DMS53 (cell line): ENCODE measurements around the gene SOX21.

Source experiments
- DNase-seq: peaks from one replicate; lab custom pipeline; 2025; lab: John Stamatoyannopoulos, UW

The SOX21 gene

DNA sequence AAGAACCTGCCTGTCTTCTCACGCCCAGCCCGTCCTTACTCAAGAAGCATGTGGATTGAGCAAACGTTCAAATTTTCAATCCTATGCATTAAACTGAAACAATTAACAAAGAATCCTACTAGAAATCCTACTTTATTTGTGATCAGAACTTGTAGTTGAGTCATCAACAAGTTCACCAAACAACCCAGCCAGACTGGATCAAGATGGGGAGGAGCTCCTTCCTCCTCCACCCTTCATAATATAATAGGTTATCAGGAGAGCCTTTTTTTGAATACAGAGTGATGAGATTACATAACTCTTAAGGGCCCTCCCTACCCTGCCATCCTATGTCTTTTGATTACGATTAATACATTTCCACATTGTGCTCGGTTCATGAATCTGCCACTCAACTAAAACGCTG is 32.7 kb downstream of the SOX21 start:
- DNase-seq: no peak

GRCh38 chr13:94678845-94679244 is 33.5 kb downstream of the SOX21 start:
- DNase-seq: no peak

DNA sequence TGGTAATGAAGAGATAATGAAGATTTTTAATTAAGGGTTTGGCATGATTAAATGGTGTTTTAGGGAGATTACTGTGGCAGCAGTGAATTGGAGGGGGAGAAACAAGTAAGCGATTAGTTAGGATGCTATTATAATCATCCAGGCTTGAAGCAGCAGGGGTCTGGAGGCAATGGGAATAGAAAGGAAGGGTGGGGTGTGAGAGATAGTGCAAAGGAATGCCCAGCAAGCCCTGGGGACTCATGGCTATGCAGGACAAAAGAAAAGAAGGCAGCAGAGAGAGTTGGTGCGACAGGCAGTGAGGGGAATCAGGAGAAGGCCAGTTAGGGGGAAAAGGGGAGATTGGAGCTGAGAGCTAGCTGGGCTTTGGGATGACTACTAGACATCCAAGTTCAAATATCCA is 34.5 kb downstream of the SOX21 start:
- no peak for DNase-seq

DNA sequence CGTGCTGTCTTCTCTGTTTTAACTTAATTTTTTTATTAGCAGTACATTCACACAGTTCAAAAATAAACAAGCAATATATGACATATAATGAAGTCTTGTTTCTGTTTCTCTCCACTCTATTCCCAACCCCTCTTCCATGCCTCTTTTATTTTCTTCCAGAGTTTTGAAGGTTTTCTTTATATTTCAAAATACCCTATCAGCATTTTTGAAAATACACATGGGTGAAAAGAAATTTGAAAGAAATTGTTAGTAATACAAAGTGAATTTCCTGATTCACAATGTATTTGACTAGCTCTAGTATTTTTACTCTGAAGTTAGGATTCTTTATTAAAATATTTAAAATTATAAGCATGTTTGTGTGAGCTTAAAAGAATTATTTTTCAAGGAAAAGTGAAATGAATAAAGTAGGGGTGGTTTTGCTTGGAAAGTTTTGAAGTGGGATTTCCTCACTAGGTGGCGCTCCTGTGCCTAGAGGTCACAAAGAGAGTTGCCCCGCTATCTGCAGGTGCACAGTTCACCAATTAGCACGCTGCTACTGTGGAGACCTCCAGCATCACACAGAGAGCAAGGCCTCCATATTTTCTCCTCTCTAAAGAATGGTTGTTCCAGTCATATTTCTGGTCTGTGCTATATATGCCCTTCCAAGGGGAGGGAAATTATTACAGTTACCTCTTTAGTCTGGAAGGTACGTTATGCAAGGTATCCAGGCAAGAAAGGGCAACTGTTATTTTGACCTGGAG is 37.6 kb downstream of the SOX21 start:
- DNase-seq: peak; percentile 59

DNA sequence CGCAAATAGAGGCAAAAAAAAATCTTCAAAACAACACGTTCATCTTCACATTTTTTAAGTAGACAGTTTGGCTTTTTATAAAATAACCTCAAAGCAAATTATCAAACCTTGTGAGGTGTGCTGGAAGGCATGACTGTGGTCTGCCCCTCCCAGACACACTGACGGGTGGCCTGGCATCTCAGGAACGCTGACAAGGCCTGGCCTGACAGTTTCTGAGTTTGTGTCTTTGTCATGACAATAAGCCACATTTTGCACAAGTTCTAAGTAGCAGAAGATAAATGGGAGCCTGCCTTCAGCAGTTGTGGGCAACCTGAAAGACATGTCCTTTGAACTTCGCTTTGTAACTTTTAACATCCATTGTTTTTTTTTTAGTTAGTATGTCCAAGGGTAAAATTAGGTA is 38.5 kb downstream of the SOX21 start:
- DNase-seq: no peak

DNA sequence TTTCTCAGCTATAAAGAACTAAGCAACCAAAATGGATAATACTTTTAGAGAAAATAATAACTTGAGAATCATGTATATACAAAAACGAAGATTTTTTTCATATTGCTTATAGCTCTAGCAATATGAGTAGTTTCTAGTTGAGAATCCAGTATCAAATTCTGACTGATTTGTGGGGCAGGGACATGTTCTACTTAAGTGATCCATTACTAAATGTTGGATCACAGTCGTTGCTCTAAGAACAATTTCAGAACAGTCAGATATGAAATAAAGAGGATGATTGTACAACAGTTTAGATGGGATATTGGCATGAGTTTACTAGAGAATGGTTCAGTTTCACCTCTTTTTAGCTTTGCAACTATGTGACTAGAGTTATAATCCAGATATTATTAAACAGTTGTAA is 39.9 kb downstream of the SOX21 start:
- DNase-seq: no peak

GRCh38 chr13:94667190-94667589 is 45.2 kb downstream of the SOX21 start:
- no peak for DNase-seq

- no peak for DNase-seq
Measured at GRCh38 chr13:94666065-94666464, 46.3 kb downstream of the SOX21 start.

GRCh38 chr13:94664889-94665288 is 47.5 kb downstream of the SOX21 start:
- no peak for DNase-seq

DNA sequence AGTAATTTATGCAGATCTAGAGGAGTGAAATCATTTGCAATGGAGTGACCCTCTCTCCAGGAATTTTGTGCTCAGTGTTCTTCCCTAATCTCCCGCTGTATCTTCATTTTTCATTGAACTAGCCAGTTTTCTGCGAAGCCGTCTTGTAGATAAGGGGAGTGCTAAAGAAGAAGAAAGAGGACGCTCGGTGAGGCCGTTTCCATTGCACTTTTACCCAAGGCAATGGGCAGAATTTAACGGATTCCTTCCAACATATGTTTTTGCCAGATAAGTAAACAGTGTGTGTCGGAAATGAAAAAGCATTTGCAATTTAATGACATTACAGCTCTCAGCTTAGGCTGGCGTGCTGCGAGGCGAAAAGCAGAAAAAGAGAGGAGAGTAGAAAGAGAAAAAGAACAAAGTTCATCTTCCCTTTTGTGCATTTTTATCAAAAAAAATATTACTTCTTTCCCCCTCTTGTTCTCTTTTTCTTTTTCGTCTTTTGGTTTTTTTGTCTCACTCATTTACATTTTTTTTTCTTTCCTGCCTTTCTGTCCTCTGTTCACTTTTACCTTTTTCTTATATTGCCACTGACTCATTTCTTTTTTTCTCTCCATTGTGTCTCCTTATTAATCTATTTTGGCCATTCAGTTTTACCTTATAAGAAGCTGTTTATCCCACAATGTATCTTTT is 49.9 kb downstream of the SOX21 start:
- no peak for DNase-seq

- peak; percentile 8 for DNase-seq
Measured at GRCh38 chr13:94661406-94661805, 50.9 kb downstream of the SOX21 start.

DNA sequence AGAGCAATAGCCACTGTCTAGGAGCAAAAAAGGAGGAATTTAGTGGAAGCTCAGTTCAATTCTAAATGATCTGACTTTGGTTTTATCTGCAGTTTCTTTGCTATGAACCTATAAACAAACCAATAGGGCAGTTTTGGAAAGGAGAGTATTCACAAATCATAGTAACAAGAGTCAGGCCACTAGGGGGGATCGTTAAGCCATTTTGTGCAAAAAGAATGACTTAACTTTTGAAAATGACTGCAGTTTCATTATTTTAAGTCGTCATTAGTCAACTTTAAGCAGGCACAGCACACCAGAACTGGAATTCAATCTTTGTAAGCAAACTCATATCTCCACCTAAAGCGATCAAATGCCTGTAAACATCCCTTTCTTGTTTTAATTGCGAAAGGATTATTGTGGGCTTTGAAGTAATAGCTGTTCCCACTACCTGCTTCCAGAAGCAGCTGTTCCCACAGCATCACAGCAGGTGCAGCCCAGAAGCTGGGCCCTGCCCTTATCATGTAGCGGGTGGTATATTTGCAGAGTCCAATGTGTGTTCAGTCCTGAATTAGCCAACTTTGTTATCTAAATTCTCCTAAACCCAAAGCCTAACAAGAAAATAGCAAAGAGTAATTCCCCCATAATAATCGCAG is 51.5 kb downstream of the SOX21 start:
- peak; percentile 54 for DNase-seq
